ENCODE data around the gene UNC13A.

Gene UNC13A

DNA sequence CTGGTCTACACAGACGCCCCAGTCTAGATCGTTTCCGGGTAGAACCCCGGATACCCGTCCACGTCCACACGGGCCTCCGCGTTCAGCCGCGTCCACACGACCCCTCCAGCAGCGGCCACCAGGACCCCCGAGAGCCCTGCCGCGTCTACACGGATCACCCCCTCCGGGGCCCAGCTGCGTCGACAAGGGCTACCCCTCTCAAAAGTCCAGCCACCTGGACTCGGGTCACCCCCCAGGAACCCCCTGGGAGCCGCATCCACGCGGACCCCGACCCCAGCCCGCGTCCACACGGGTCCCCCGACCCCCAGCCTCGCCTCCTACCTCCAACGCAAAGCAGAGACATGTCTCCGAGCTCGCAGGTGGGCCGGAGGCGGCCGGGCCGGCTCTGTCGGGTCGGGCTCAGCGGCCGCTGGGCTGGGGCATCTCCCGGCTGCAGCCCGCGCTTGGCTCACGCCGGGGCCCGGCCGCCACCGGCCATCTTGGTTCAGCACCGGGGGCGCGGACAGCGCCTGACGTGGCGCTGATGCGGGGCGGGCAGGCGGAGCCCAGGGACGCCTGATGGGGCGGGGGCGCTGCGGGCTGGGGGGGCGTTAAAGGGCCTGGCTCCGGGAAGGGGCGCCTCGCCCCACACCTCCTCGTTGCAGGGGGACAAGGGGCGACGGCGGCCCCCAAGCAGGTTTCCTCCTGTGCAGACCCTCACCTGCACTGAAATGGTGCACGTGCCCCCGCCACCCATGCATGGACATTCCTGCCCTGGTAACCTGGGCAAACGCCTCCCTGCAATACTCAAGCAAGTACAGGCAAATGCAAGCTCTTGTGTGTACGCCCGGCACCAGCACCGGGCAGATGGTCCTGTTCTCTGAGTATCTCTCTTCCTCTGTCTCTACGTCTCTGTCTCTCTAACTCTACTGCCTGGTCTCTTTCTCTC is at the start of gene UNC13A:
Gene UNC13A (minus strand): TSS at position 498 of the 928 bp plus-strand sequence. CDS start 155 bp downstream, at position 343.
- H3K27ac Mint-ChIP-seq = peak within 1 kb of the TSS; percentile 42
- H3K4me3 Mint-ChIP-seq = no peak within 1 kb of the TSS
- peaks cover 4% of the 10 kb centered on the region for H3K4me1 Mint-ChIP-seq (ENCODE audit: low read depth)
- H3K36me3 Mint-ChIP-seq (ENCODE audit: low read depth) = peaks cover 2% of the 10 kb centered on the region
- peak; percentile 56 for DNase-seq (ENCODE audit: low spot score)
- peaks cover 43% of the 10 kb centered on the region for H3K27me3 Mint-ChIP-seq (ENCODE audit: low read depth)
- H3K9me3 Mint-ChIP-seq = no peaks in the 10 kb centered on the region

DNA sequence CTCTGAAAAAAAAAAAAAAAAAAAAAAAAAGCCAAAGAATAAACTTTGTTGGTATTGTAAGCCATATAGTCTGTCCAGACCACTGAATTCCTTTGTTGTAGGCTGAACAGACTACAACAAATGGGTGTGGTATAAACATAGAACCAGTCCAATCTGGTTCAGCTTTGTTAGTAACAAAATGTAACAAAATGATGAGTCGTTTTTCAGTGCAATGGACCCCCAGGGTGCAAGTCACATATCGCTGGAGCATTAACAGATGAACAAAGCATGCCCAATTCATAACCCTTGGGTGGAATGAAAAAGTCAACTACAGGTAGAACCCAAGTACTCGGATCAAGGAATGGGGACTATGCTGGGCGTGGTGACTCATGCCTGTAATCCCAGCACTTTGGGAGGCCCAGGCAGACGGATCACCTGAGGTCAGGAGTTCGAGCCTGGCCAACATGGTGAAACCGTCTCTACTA is 49.6 kb upstream of the UNC13A start:
- no peak overlapping the region for H3K4me3 Mint-ChIP-seq
- peaks cover 5% of the 10 kb centered on the region for H3K4me1 Mint-ChIP-seq (ENCODE audit: low read depth)
- H3K27ac Mint-ChIP-seq = no peak overlapping the region
- DNase-seq (ENCODE audit: low spot score) = no peak
- no peaks in the 10 kb centered on the region for H3K9me3 Mint-ChIP-seq
- H3K36me3 Mint-ChIP-seq (ENCODE audit: low read depth) = peaks cover 21% of the 10 kb centered on the region
- H3K27me3 Mint-ChIP-seq (ENCODE audit: low read depth) = no peaks in the 10 kb centered on the region

DNA sequence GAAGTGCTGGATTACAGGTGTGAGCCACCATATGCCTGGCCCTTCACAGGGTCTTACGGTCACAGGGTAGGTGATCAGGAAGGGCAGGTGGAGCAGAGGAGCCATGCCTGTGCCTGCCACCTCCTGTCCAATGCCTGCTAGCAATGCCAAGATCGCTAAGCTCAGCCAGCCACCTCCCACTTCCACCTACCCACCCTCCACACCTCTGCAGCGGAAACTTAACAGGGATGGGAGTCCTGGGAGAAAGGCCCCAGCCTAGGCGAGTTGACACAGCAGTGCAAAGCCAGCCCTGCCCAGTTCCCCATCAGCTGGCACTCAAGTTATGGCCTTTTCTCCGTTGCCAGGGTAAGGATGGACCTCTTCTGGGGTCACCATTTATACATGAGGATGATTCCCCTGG is 47.3 kb upstream of the UNC13A start:
- peaks cover 31% of the 10 kb centered on the region for H3K36me3 Mint-ChIP-seq (ENCODE audit: low read depth)
- no peaks in the 10 kb centered on the region for H3K27me3 Mint-ChIP-seq (ENCODE audit: low read depth)
- no peak overlapping the region for H3K27ac Mint-ChIP-seq
- no peak overlapping the region for H3K4me3 Mint-ChIP-seq
- peaks cover 7% of the 10 kb centered on the region for H3K4me1 Mint-ChIP-seq (ENCODE audit: low read depth)
- no peaks in the 10 kb centered on the region for H3K9me3 Mint-ChIP-seq
- no peak for DNase-seq (ENCODE audit: low spot score)

DNA sequence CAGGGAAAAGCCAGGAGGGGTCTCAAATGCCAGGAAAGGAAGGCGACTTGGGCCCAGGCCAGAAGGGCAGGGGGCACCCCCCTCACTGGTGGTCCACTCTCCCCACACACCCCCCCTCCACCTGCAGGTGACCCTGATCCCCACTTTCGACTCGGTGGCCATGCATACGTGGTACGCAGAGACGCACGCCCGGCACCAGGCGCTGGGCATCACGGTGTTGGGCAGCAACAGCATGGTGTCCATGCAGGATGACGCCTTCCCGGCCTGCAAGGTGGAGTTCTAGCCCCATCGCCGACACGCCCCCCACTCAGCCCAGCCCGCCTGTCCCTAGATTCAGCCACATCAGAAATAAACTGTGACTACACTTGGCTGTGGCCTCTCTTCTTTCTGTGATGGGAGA is 46.0 kb upstream of the UNC13A start:
- H3K27me3 Mint-ChIP-seq (ENCODE audit: low read depth) = no peaks in the 10 kb centered on the region
- DNase-seq (ENCODE audit: low spot score) = no peak
- H3K4me3 Mint-ChIP-seq = no peak overlapping the region
- no peak overlapping the region for H3K27ac Mint-ChIP-seq
- H3K36me3 Mint-ChIP-seq (ENCODE audit: low read depth) = peaks cover 39% of the 10 kb centered on the region
- H3K9me3 Mint-ChIP-seq = no peaks in the 10 kb centered on the region
- peaks cover 5% of the 10 kb centered on the region for H3K4me1 Mint-ChIP-seq (ENCODE audit: low read depth)

DNA sequence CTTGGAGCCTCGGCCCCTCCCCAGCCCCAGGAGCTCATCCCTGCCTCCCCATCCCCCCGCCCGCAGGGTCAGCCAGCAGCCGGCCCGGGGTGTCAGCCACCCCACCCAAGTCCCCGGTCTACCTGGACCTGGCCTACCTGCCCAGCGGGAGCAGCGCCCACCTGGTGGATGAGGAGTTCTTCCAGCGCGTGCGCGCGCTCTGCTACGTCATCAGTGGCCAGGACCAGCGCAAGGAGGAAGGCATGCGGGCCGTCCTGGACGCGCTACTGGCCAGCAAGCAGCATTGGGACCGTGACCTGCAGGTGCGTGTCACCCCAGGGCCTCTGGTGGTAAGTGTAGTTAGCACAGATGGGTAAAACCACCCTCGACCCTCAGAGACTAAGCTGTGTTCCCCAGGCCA is 45.0 kb upstream of the UNC13A start:
- Mint-ChIP-seq H3K4me3 (no peak overlapping the region), H3K27ac (no peak overlapping the region), H3K9me3 (no peaks in the 10 kb centered on the region), H3K4me1 (ENCODE audit: low read depth) (peaks cover 2% of the 10 kb centered on the region), H3K27me3 (ENCODE audit: low read depth) (no peaks in the 10 kb centered on the region), H3K36me3 (ENCODE audit: low read depth) (peaks cover 44% of the 10 kb centered on the region)
- no peak for DNase-seq (ENCODE audit: low spot score)

DNA sequence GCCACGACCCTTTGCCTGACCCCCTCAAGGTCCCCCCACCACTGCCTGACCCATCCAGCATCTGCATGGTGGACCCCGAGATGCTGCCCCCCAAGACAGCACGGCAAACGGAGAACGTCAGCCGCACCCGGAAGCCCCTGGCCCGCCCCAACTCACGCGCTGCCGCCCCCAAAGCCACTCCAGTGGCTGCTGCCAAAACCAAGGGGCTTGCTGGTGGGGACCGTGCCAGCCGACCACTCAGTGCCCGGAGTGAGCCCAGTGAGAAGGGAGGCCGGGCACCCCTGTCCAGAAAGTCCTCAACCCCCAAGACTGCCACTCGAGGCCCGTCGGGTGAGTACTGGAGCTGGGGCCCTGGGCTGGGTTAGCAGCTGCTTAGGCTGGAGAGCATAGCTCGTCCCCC is 39.7 kb upstream of the UNC13A start:
- Mint-ChIP-seq H3K4me3 (no peak overlapping the region), H3K27me3 (ENCODE audit: low read depth) (no peaks in the 10 kb centered on the region), H3K36me3 (ENCODE audit: low read depth) (peaks cover 35% of the 10 kb centered on the region), H3K9me3 (no peaks in the 10 kb centered on the region), H3K4me1 (ENCODE audit: low read depth) (peaks cover 2% of the 10 kb centered on the region), H3K27ac (no peak overlapping the region)
- no peak for DNase-seq (ENCODE audit: low spot score)

DNA sequence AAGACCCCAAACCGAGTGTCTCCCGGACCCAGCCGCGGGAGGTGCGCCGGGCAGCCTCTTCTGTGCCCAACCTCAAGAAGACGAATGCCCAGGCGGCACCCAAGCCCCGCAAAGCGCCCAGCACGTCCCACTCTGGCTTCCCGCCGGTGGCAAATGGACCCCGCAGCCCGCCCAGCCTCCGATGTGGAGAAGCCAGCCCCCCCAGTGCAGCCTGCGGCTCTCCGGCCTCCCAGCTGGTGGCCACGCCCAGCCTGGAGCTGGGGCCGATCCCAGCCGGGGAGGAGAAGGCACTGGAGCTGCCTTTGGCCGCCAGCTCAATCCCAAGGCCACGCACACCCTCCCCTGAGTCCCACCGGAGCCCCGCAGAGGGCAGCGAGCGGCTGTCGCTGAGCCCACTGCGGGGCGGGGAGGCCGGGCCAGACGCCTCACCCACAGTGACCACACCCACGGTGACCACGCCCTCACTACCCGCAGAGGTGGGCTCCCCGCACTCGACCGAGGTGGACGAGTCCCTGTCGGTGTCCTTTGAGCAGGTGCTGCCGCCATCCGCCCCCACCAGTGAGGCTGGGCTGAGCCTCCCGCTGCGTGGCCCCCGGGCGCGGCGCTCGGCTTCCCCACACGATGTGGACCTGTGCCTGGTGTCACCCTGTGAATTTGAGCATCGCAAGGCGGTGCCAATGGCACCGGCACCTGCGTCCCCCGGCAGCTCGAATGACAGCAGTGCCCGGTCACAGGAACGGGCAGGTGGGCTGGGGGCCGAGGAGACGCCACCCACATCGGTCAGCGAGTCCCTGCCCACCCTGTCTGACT is 39.0 kb upstream of the UNC13A start:
- H3K9me3 Mint-ChIP-seq = no peaks in the 10 kb centered on the region
- no peak overlapping the region for H3K27ac Mint-ChIP-seq
- peaks cover 2% of the 10 kb centered on the region for H3K4me1 Mint-ChIP-seq (ENCODE audit: low read depth)
- H3K4me3 Mint-ChIP-seq = no peak overlapping the region
- no peak for DNase-seq (ENCODE audit: low spot score)
- peaks cover 32% of the 10 kb centered on the region for H3K36me3 Mint-ChIP-seq (ENCODE audit: low read depth)
- H3K27me3 Mint-ChIP-seq (ENCODE audit: low read depth) = no peaks in the 10 kb centered on the region

DNA sequence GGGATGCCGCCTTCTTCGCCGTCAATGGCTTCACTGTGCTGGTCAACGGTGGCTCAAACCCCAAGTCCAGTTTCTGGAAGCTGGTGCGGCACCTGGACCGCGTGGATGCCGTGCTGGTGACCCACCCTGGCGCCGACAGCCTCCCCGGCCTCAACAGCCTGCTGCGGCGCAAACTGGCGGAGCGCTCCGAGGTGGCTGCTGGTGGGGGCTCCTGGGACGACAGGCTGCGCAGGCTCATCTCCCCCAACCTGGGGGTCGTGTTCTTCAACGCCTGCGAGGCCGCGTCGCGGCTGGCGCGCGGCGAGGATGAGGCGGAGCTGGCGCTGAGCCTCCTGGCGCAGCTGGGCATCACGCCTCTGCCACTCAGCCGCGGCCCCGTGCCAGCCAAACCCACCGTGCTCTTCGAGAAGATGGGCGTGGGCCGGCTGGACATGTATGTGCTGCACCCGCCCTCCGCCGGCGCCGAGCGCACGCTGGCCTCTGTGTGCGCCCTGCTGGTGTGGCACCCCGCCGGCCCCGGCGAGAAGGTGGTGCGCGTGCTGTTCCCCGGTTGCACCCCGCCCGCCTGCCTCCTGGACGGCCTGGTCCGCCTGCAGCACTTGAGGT is 38.1 kb upstream of the UNC13A start:
- no peaks in the 10 kb centered on the region for H3K9me3 Mint-ChIP-seq
- no peaks in the 10 kb centered on the region for H3K27me3 Mint-ChIP-seq (ENCODE audit: low read depth)
- H3K4me3 Mint-ChIP-seq = no peak overlapping the region
- peaks cover 11% of the 10 kb centered on the region for H3K4me1 Mint-ChIP-seq (ENCODE audit: low read depth)
- H3K27ac Mint-ChIP-seq = no peak overlapping the region
- peaks cover 26% of the 10 kb centered on the region for H3K36me3 Mint-ChIP-seq (ENCODE audit: low read depth)
- DNase-seq (ENCODE audit: low spot score) = no peak

DNA sequence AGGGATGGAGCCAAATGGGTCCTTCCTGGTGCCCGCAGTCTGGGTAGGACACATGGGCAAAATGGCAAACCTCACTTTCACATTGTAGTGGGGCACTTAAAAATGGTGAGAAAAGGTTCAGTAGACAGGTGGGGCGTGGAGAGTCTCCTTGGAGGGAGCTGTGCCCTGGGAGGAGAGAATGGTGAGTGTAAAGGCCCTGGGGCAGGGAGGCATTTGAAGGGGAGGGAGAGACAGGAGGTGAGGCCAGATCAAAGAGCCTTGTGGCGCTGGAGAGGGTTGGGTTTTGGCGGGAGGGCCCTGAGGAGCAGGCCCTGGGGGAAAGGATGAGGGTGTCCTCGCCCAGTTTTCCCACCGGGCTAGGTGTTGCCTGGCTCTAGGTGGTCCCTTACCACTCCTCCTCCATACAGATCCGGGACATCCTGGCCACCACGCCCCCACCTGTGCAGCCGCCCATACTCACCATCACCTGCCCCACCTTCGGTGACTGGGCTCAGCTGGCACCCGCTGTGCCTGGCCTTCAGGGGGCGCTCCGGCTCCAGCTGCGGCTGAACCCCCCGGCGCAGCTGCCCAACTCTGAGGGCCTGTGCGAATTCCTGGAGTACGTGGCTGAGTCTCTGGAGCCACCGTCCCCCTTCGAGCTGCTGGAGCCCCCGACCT is 37.4 kb upstream of the UNC13A start:
- no peak for DNase-seq (ENCODE audit: low spot score)
- no peak overlapping the region for H3K4me3 Mint-ChIP-seq
- H3K4me1 Mint-ChIP-seq (ENCODE audit: low read depth) = peaks cover 17% of the 10 kb centered on the region
- H3K27ac Mint-ChIP-seq = no peak overlapping the region
- H3K27me3 Mint-ChIP-seq (ENCODE audit: low read depth) = no peaks in the 10 kb centered on the region
- no peaks in the 10 kb centered on the region for H3K9me3 Mint-ChIP-seq
- H3K36me3 Mint-ChIP-seq (ENCODE audit: low read depth) = peaks cover 21% of the 10 kb centered on the region

DNA sequence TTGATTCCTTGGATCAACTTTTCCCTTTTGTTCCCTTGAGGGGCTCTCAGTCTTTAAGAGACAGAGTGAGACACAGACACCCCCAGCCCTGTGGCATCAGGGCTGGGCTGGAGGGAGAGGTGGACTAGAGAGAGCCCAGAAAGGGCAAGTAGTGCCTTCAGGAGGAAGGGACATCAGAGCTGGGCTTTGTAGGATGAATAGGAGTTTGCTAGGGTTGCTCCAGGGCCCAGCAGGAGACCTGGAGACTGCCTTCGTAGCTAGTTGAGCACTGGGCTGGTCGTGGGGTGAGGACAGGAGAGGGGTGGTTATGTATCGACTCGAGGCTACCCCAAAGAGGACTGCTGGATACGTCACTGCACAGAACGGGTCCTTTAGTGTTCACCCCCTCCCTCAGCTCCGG is 36.5 kb upstream of the UNC13A start:
- peaks cover 13% of the 10 kb centered on the region for H3K36me3 Mint-ChIP-seq (ENCODE audit: low read depth)
- DNase-seq (ENCODE audit: low spot score) = no peak
- no peak overlapping the region for H3K27ac Mint-ChIP-seq
- H3K4me1 Mint-ChIP-seq (ENCODE audit: low read depth) = peaks cover 23% of the 10 kb centered on the region
- no peaks in the 10 kb centered on the region for H3K9me3 Mint-ChIP-seq
- H3K4me3 Mint-ChIP-seq = no peak overlapping the region
- H3K27me3 Mint-ChIP-seq (ENCODE audit: low read depth) = no peaks in the 10 kb centered on the region

DNA sequence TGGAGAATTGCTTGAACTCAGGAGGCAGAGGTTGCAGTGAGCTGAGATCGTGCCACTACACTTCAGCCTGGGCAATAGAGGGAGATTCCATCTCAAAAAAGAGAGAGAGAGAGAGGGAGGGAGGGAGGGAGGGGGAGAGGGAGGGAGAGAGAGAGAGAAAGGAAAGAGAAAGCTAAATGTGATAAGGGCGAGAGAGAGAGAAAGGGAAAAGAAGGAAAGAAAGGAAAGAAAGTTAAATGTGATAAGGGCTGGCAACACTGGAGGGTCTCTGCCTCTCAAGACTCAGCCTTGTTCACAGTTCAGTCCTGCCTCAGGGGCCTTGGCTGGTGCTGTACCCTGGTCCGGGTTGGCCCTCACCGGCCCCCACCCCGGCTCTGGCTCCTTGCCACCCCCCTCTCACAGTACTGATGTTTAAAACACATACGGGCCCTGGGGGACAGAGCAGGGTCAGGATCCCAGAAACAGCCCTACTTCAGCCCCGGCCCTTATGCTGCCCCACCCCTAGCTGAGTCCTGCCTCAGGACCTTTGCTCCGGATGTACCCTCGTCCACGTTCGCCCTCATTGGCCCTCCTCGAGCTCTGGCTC is 34.6 kb upstream of the UNC13A start:
- Mint-ChIP-seq H3K4me1 (ENCODE audit: low read depth) (peaks cover 33% of the 10 kb centered on the region), H3K36me3 (ENCODE audit: low read depth) (peaks cover 7% of the 10 kb centered on the region), H3K27me3 (ENCODE audit: low read depth) (no peaks in the 10 kb centered on the region), H3K4me3 (no peak overlapping the region), H3K9me3 (no peaks in the 10 kb centered on the region), H3K27ac (no peak overlapping the region)
- DNase-seq (ENCODE audit: low spot score) = no peak

DNA sequence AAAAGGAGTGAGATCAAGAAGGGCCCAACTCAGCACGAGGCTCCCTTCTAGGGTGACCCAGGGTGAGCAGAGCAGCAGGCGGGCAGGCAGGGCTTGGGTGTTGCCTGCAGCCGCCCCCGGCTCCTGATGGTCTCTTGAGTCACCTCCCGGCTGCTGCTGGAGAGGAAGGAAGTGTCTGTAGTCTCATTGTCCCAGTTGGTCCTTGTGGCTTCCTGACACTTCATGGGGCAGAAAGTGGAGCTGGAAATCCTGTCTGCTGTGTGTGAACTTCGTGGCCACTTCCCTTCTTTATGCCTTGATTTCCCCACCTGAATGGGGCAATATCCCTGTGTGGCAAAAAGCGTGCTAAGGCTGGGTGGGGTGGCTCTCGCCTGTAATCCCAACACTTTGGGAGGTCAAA is 33.7 kb upstream of the UNC13A start:
- peak overlapping the region; percentile 6 for H3K27ac Mint-ChIP-seq
- H3K4me1 Mint-ChIP-seq (ENCODE audit: low read depth) = peaks cover 36% of the 10 kb centered on the region
- peaks cover 2% of the 10 kb centered on the region for H3K27me3 Mint-ChIP-seq (ENCODE audit: low read depth)
- H3K4me3 Mint-ChIP-seq = peak overlapping the region; percentile 89
- peaks cover 7% of the 10 kb centered on the region for H3K36me3 Mint-ChIP-seq (ENCODE audit: low read depth)
- no peaks in the 10 kb centered on the region for H3K9me3 Mint-ChIP-seq
- DNase-seq (ENCODE audit: low spot score) = peak; percentile 23

DNA sequence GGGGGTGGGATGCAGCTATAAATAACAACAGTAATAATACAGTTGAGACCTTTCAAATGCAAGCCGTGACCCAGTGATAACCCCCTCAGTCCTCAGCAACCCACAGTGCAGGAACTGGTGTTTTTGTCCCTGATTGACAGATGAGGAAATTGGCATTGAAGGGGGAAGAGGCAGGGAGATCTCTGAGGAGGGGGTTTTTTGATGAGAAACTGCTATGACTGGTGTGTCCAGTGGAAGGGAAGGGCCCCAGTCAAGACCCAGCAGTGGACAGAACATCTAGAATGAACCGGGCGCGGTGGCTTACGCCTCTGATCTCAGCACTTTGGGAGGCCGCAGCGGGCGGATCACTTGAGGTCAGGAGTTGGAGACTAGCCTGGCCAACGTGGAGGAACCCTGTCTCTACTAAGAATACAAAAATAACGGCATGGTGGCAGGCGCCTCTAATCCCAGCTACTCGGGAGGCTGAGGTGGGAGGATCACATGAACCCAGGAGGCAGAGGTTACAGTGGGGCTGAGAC is 33.0 kb upstream of the UNC13A start:
- no peaks in the 10 kb centered on the region for H3K9me3 Mint-ChIP-seq
- H3K27ac Mint-ChIP-seq = peak overlapping the region; percentile 6
- H3K36me3 Mint-ChIP-seq (ENCODE audit: low read depth) = peaks cover 7% of the 10 kb centered on the region
- H3K4me1 Mint-ChIP-seq (ENCODE audit: low read depth) = peaks cover 36% of the 10 kb centered on the region
- peak overlapping the region; percentile 89 for H3K4me3 Mint-ChIP-seq
- no peak for DNase-seq (ENCODE audit: low spot score)
- peaks cover 2% of the 10 kb centered on the region for H3K27me3 Mint-ChIP-seq (ENCODE audit: low read depth)
